Measurements from ENCODE around the gene GLDC.
"Not testable (repeated sequence)": the region's sequence is repeated elsewhere in the genome, so short reads cannot be mapped to it uniquely, and the experiment has no call there.

GLDC gene

DNA sequence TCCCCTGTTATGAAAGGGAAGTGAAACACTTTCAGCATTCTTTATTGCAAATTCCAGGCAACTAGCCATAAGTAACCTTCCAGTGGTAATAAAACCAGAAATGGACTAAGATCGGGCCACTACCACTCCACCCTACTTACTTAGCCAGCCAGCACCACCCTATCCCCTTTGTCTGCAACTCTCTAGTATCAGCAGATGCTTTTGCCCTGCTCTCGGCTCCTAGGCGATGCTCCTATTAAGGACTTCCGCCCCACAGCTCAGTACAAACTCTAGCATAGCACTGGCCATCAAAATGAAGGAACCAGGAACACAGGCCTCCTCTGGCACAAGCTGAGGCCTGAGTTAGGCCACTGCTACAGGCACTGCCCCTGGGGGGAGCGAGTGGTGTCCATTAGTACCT lies 81.2 kb downstream of the GLDC start:
- DNase-seq = no peak

DNA sequence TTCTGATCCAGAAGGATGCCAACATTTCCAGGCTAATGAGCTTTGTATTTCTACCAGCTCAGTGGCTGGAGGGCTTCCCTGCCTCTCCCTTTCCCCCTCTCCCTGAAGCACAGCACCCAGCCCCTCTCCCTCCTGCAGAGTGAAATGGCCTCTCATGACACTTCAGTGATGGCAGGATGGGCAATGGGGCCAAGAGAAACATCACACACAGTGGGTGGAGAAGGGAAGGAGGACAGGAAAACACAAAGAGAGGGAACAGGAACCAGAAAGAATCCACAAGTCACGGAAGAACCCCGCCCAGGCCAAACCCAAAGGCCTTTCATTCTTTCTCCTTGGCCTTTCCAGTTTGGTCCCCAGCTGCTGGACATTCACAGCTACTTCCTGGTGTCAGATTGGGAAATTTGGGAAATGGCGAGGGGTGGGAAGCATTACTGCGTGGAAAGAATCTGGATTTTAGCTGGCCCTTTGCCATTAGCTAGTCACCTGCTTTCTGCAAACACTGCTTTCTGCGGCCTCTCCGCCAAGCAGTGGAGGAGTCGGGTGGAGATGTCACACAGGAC lies 82.6 kb downstream of the GLDC start:
- DNase-seq = no peak

DNA sequence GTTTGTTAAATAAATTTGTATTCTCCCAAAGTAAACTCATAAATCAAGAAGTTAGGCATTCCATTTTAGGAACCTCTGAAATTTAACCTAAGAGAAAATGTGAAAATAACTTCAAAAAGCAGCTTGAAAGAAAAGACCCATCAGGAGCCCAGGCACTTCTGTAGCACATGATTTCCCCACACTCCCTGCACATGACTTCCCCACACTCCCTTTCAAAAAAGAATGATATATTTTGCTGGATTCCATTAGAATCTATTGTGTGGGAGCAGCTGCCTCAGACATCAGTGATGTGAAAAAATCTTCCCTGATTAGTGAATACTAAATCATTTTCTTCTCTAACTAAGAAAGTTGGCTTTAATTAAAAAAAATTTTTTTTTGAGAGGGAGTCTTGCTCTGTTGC lies 83.3 kb downstream of the GLDC start:
- no peak for DNase-seq

DNA sequence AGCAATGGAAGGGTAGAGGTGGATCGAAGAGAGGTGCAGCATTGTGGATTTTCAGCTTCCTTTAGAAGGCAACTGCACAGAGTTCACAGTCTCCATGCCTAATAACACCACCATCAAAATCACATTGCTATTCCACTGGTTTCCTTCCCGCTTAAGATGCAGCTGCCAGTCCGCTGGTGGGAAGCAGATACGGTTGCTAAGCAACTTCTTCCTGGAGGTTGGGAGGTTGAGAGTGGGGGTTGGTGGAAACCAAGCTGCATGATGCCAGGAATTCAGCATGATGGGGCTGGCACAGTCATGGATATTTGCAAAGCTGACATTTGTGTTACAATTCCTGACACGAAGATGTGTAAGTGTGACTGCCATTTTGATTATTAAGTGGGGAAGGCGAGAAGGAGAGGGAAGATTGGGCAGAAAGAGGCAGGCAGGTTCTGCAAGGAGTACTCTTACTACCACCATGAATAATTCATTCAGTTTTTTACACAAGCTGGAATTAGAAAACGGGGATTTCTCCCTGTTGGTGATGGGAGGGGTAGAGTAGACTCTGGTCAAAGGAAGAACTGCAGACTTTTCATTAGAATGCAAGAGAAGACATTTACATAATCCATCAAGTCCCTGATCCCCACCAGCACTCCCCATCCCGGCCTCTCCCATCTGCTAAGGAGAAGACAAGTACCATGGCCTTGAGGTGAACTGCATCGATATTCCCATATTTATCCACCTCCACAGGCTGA lies 87.5 kb downstream of the GLDC start:
- no peak for DNase-seq

DNA sequence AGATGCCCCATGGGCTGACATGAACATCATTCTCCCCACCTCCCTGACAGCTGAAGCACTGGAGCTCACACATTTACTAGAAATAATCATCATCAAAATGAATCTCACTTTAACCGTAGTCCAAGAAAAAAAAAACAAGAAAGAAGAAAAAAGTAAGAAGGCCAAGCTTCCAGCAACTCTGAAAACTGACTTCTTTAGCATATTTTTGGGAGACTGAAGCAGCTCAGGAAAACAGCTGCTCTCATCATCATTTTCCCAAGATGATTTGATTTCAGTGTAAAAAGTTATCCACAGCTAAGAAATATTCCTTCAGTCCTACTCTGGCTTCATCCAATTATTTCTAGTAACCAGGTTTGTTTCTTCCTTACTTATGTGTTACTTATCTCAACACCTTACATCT lies 91.7 kb downstream of the GLDC start:
- no peak for DNase-seq

DNA sequence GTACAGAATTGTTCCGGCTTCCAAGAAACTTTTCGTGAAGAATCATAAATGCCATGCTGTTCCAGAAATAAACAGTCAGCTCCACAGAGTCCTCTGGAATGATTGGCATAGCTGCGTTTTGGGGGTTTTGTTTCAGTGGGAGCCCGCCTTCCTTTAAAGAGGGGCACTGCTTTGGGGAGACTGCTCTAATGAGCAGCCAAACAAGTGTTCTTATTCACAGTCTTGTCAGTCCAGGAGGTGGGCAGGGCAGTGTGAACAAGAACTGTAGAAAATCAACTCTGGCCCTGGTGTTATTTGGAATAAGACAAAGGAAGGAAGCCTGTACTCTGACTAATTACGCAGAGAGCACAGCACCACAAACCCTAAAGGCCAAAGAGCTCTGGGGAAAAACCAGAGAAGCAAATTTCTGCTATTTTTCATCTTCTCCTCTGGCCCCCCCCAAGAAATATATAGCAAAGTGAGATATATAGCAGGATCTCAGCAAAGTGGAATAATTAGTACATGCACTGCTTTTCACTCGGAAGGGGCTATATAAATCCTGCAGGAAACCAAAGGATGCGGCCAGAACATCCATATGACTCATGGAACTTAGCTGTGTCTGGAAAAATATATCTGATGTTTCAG lies 92.9 kb downstream of the GLDC start:
- DNase-seq = no peak

DNA sequence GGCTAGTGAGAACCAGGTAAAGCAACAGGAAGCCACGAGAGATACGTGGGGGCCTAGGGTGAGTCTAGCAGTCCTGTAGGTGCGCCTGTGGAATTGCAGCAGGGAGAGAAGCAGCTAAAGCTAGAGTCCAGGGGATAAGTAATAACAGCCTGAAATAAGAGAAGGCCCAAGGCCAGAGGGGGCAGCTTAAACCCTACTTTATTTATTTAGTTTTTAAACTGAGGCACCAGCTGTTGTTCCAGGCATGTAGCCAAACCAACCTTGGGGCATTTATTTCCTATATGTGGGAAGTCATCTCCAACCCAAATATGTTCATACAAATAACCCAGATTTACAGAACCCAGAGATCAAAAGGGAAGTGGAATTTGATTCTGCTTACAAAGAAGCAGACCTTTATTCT lies 93.5 kb downstream of the GLDC start:
- no peak for DNase-seq

DNA sequence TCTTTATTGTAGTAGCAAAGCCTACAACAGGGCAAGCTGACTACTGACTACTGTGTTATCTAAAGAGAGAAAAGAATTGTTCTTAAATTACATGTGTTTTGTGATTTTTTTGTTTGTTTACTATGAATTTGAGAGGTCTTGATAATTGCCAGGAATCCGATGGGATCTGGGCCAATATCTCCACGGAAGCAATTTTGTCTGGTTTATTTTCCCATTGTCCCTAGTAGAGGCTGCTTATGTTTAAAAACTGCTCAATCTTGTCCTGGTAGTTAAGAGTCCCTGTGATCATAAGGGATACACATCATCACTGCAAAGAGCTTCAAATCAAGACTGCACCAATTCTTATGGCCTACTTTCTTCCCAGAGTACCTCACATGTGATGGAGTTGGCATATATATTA lies 94.4 kb downstream of the GLDC start:
- no peak for DNase-seq

DNA sequence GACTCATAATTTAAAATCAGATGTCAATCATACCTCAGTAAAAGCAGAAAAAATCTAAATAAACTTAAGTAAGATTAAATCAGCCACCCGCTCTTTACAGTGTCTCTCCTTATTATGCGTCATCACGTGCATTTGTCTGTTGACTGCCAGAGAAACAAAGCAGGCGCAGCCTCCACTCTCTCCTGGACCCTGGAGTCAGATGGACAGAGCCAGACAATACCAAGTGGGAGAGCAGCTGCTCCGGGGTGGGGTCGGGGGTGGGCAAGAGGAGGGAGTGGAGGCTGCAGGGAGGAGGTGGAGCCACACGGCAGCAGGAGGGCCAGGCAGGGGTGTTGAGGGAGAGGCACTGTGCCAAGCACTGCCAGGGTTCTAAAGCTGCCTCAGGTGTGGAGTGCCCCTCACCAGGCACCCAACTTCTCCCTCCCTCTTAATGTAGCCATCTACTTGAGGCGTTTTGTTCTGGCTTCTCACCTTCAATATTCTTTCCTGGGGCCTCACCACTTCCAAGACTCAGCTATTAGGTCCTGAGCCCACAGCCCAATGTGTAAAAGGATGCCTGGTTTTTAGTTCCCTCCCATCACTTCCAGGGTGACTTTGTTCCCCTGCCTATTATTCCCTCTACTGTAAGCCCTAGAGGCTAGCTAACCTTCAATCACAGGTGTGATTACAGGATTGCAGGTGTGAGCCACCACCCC lies 96.3 kb downstream of the GLDC start:
- DNase-seq = no peak

DNA sequence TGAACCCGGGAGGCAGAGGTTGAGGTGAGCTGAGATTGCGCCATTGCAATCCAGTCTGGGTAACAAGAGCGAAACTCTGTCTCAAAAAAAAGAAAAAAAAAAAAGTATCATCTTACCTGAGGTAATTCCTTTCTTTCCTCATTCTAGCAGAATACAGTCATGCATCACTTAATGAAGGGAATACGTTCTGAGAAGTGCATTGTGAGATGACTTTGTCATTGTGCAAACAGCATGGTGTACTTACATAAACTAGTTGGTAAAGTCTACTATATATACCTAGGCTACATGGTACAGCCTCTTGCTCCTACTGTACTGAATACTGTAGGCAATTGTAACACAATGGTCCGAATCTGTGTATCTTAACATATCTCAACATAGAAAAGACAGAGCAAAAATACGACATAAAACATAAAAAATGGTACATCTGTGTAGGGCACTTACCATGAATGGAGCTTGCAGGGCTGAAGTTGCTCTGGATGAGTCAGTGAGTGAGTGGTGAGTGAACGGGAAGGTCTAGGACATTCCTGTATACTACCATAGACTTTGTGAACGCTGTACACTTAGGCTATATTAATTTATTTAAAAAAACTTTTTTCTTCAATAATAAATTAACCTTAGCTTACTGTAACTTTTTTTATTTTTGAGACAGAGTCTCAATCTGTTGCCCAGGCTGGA lies 100.4 kb downstream of the GLDC start:
- no peak for DNase-seq

DNA sequence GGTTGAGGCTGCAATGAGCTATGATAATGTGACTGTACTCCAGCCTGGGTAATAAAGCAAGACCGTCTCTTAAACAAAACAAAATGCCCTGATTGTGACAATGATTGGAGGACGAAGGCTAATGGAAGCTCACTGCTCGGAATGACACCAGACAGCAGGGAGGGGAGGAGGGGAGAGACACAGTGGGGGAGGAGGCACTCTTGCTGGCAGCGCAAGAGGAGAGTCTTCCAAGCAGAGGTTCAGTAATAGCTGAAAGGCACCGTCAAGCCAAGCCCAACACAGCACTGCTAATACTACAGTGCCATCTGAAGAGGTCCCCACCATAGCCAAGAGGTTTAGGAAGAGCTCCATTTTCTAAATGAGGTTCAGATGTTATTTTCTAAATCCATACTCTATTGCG lies 102.3 kb downstream of the GLDC start:
- no peak for DNase-seq

DNA sequence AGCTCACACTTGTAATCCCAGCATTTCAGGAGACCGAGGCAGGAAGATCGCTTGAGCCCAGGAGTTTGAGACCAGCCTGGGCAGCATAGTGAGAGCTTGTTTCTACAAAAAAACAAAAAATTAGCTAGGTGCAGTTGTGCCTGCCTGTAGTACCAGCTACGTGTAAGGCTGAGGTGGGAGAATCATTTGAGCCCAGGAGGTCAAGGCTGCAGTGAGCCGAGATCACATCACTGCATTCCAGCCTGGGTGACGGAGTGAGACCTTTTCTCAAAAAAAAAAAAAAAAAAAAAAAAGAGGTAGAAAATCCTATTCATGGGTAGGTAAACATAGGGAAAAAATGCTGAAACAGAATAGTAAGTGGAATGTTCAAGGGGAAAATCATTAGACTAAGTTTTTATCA lies 102.9 kb downstream of the GLDC start:
- not testable (repeated sequence) for DNase-seq

DNA sequence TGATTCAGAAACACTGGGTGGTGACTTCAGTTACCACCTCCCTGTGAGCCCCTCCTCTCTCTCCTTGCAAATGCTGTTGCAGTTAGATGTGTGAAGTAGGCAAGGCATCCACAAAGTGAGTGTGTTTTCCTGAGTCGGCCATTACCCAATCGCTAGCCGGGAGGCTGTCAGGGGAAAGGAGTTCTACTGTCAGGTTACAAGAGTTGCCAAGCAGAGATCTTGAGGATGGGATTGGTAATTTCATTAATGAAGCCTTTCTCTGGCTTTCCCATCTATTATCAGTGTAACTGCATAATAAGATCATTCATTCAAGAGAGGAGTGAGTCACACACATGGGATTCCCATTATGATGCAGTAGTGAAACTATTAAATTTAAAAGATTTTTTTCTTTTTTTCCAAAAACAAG lies 106.9 kb downstream of the GLDC start:
- no peak for DNase-seq

DNA sequence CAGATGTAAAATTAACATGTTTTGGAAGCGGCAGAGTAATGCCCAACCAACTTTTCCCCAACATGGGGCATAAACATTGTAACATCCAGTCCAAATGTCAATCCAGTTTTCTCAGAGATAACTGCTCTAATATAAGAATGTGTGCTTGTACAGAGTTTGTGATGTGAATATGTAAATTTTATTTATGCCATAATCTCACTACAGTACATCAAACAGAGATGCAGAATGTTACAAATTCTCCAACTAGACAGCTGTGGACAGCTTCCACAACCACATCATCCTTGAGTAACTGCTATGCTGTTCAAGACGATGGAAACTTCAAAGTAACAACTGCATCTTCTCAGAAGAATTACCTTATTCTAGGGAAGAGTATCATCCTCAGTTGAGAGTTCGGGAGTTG lies 109.9 kb downstream of the GLDC start:
- DNase-seq = no peak

DNA sequence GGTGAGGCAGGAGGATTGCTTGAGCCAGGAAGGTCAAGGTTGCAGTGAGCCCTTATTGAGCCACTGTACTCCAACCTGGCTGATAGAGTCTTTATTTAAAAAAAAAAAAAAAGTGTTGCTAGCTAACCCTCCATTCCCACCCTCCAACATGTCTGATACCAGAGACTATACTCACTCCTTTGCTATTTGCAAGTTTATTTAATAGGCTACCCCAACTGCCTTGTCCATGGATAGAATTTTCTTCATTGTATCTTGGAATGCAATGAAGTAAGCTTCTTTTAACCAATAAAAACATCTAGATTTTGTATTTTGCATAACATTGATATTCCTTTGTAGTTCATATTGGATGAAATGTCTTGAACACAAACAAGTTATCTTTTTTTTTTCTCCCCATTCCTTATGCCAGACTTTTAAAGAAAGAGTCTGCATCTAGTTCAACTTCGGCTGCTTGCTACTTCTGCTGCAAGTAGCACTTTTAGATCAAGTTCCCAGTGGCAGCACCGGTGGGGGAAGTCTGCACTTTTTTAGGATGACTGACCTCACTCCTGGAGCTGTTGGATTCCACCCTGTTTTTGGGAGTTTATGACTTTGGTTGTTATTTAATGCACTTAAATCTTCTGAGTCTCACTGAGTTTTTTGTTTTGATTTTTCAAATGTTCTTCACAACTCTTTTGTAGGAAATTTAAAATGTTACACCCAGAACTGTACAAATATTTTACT lies 120.0 kb downstream of the GLDC start:
- DNase-seq = no peak

DNA sequence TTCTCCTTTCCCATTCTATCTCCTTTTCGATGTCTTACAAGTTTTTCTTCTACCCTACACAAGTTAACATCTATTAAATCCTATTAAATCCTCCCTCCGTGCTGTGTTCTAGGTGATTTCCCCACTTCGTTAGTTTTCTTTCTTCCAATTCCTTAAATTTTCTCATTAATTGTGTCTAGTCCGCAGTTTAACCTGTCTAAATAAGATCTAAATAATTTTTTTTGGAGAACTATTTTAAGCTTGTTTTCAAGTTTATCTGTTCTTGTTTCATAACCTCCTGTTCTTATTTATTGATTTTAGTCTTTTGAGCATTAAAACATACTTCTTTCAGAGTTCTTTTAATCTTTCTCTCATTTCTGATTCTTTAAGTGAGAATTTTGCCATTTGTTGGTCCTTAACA lies 123.3 kb downstream of the GLDC start:
- DNase-seq = no peak

DNA sequence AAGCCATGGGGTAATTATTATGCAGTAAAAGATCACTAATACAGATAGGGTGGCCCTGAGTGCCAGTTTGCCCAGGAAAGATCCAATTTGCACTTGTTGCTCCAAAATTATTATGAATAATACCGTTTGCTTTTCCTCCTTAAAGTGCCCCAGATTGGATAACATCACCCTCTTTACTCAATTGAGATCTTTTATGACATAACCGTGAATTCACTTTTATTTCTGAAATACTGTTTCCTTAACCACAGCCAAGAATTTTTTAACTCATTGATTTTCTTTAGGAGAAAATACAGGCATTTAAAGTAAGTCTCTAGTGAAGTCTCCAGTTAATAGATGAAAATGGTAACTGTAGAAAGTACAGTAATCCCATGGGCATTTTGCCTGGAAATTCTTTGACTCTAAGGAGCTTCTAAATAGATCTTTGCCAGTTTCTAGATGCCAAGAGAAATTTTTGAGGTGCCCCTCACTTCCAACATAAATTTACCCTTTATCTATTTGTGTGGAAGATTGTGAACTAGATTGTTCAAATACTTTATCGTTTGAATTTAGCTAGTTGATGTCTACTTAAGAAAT lies 133.4 kb downstream of the GLDC start:
- no peak for DNase-seq

DNA sequence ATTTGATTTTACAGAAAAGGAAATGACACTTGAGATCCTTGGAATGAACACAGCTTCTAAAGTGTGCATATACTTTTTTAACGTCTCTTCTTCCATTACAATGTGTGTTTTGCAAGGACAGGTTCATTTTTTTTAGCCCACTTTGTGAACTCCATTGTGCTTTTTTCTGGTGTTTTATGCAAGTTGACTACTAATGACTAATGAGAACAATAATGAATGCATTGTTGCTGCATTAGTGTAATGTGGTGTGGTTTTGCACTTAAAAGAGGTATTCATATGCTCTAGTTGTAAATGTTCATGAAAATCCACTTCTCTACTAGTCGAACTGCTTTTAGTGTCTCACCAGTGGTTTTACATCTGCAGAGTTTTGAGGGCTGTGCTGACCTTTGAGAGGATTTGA lies 139.0 kb downstream of the GLDC start:
- no peak for DNase-seq

DNA sequence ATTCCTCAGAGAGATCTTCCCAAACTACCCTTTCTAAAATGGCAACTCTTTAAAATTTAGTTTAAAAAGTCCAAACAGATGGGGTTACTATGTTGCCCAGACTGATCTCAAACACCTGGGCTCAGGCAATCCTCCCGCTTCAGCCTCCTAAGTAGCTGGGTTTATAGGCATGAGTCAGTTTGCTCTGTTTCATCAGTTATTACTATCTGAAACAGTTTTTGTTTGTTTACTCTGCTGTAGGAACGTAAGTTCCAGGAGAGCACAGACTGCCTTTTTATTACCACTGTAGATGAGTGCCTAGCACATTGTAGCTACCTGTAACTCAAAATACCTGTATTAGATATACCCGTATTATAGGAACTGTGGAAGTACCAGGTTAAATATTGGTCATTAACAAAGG lies 143.1 kb downstream of the GLDC start:
- DNase-seq = no peak

DNA sequence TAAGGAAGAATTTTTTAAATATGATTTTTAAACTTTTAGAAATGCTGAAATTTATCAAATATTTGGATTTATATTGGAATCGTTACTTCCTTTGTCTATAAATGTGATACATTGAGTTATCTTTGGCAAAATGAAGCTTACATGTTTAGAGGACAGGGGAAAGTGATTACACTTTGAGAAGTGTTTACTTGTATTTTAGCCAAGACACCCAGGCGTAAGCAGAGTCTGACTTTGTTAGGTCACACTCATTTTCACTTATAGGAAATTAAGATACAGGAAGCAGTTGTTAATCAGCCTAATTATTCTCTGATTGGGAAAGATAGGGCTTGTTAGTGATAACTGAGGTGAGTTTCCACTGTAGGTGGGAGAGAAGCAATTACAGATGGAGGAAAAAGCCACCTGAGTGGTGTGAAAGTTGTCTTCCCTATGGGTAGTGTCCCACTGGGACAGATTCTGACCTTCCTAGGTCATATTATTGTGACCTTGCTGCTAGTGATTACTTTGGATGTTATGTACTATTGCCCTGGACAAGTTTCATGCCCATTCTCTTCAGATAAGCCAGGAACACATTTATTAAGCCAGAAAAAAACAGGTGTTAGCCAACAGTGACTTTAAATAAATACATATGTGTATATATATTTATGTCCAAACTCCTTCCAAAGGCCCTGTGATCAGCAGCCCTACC lies 143.9 kb downstream of the GLDC start:
- no peak for DNase-seq

DNA sequence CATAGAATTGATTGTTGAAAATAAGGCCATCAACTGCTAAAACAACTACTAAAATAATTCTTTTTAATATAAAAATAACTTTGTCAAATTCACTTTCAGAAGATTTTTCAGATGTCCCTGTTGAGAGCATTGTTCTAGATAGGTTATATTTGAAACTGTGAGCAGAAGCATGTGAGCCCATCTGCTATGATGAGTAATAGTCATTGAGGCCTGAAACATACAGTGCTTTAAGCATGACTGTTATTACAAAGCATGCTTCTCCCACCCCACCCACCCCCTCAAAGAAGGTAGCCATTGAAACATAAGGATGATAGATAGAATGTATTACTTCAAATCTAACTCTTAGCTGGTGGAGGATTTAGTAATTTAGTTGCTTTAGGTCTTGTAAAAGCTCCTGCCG lies 146.5 kb downstream of the GLDC start:
- DNase-seq = no peak

DNA sequence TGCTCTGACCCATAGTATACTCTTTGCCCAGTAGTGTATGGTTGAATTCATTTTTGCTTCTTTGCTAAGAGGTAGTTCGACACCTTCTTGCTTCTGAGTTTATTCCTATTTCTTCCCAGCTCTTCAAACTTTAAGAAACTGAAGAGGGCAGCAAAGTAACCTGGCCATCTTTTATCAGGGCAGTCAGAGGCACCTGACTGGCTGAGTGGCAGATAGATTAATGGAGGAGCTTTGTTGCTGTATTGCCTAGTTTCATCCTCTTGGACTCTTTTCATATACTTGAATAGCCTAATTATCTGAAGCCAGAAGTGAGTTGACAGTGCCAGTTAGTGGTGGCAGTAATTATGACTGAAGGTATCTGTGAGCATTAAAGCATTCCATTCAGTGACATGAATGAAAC lies 150.1 kb downstream of the GLDC start:
- DNase-seq = no peak
